ENCODE results near the gene DDX59.

DDX59 gene

DNA sequence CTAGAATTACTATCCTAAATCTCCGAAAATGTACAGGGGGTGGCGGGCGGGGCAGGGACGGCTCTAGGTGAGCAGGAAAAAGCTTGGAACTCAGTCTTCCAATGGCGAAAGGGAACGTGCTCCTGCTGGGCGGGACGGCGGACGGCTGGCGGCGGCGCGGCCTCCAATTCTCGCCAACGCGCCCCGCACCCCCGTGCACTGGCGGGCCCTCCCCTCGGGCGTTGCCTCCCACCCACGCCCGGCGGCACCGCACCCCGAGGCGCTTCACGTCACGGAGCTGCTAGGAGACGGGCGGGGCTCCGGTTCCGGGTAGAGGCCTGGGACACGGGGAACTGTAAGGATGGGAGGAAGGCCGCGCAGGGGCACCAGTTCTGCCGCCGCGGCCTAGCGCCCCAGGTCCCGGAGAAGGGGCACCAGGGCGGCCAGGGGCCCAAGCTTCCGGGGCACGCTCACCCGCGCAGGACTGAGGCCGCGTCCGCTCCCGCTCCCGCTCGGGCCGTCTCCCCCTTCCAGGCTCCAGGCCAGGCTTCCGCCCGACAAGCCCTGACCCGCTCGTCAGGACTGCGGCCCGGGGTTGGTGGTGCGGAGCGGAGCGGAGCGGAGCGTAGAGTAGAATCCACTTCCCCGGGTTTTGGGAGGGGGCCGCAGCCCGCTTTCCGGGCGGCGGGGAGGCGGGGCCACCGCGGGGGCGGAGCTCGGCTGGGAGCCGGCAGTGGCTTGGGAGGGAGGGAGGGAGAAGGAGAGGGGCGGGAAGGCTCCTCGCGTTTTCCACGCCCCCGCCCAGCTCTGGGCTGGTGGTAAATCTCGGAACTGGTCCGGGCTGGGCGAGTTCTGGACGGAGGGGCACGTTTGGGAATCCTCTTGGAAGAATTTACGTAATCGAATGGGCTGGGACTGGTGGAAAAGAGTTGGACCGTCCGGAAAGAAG lies at the start of gene DDX59:
Gene DDX59 (minus strand): TSS at position 594 of the 928 bp plus-strand sequence. CDS start 3,167 bp downstream, outside the sequence.
- H3K4me1 ChIP-seq (ENCODE audit: control insufficient read depth in 5 of 5, insufficient read depth in 5 of 5, low read length in 5 of 5) = peaks cover 0 to 29% (median 27%) of the 10 kb centered on the region in 5 donors
- peak within 1 kb of the TSS; percentile 95 for H3K27ac ChIP-seq (ENCODE audit: low read depth, low read length)
- no peaks in the 10 kb centered on the region for H3K27me3 ChIP-seq (ENCODE audit: control insufficient read depth in 5 of 5, insufficient read depth in 4 of 5, low read length in 5 of 5)
- H3K9me3 ChIP-seq (ENCODE audit: control insufficient read depth in 5 of 5, low read length in 5 of 5) = no peaks in the 10 kb centered on the region
- H3K36me3 ChIP-seq (ENCODE audit: control insufficient read depth in 5 of 5, insufficient read depth in 5 of 5, low read length in 5 of 5) = peaks cover 0 to 6% (median 2%) of the 10 kb centered on the region in 5 donors
- peak within 1 kb of the TSS; percentile 76 to 84 (median 77) for H3K4me3 ChIP-seq (ENCODE audit: low read depth in 1 of 5, low read length in 5 of 5)
- peak within 1 kb of the TSS; percentile 66 to 100 (median 96) for H3K9ac ChIP-seq (ENCODE audit: low read length in 5 of 5)

GRCh38 chr1:200714504-200715187 lies 44.9 kb upstream of the DDX59 start:
- H3K36me3 ChIP-seq (ENCODE audit: control insufficient read depth in 5 of 5, insufficient read depth in 5 of 5, low read length in 5 of 5) = no peaks in the 10 kb centered on the region

DNA sequence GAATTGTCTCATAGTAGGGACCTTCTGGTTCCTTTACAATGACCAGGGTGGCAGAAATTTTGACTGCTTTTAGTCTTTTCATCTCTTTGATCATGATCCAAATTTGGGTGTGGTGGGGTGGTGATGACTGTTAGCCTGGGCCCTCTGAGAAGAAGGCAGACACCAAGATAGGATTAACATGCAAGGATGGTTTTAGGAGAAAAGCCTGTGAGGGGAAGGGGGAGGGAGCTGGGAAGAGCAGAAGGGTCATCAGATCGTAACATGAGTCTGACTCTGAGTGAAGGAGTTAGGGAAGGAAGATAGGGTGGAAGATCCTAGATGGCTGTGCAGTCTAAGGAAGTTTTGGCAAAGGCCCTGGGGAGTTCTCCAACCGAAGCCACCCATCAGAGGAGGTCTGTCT lies 40.5 kb upstream of the DDX59 start:
- Histone ChIP-seq H3K36me3 (ENCODE audit: control insufficient read depth in 5 of 5, insufficient read depth in 5 of 5, low read length in 5 of 5) (no peaks in the 10 kb centered on the region), H3K9me3 (ENCODE audit: control insufficient read depth in 5 of 5, low read length in 5 of 5) (no peaks in the 10 kb centered on the region), H3K27me3 (ENCODE audit: control insufficient read depth in 5 of 5, insufficient read depth in 4 of 5, low read length in 5 of 5) (no peaks in the 10 kb centered on the region), H3K9ac (ENCODE audit: low read length in 5 of 5) (no peak overlapping the region), H3K4me1 (ENCODE audit: control insufficient read depth in 5 of 5, insufficient read depth in 5 of 5, low read length in 5 of 5) (no peaks in the 10 kb centered on the region), H3K27ac (ENCODE audit: low read depth, low read length) (no peak overlapping the region), H3K4me3 (ENCODE audit: low read depth in 1 of 5, low read length in 5 of 5) (no peak overlapping the region)

More at GRCh38 chr1:200714504-200715187, 44.9 kb upstream of the DDX59 start:
- Histone ChIP-seq H3K4me1 (ENCODE audit: control insufficient read depth in 5 of 5, insufficient read depth in 5 of 5, low read length in 5 of 5) (no peaks in the 10 kb centered on the region), H3K27me3 (ENCODE audit: control insufficient read depth in 5 of 5, insufficient read depth in 4 of 5, low read length in 5 of 5) (peaks cover 0 to 2% (median 0%) of the 10 kb centered on the region in 5 donors), H3K9me3 (ENCODE audit: control insufficient read depth in 5 of 5, low read length in 5 of 5) (no peaks in the 10 kb centered on the region), H3K9ac (ENCODE audit: low read length in 5 of 5) (no peak overlapping the region), H3K27ac (ENCODE audit: low read depth, low read length) (no peak overlapping the region), H3K4me3 (ENCODE audit: low read depth in 1 of 5, low read length in 5 of 5) (no peak overlapping the region)

GRCh38 chr1:200708769-200709168 lies 39.1 kb upstream of the DDX59 start:
- H3K4me3 ChIP-seq (ENCODE audit: low read depth in 1 of 5, low read length in 5 of 5) = no peak overlapping the region
- H3K36me3 ChIP-seq (ENCODE audit: control insufficient read depth in 5 of 5, insufficient read depth in 5 of 5, low read length in 5 of 5) = no peaks in the 10 kb centered on the region
- H3K27me3 ChIP-seq (ENCODE audit: control insufficient read depth in 5 of 5, insufficient read depth in 4 of 5, low read length in 5 of 5) = no peaks in the 10 kb centered on the region
- H3K9ac ChIP-seq (ENCODE audit: low read length in 5 of 5) = no peak overlapping the region
- no peaks in the 10 kb centered on the region for H3K4me1 ChIP-seq (ENCODE audit: control insufficient read depth in 5 of 5, insufficient read depth in 5 of 5, low read length in 5 of 5)
- no peaks in the 10 kb centered on the region for H3K9me3 ChIP-seq (ENCODE audit: control insufficient read depth in 5 of 5, low read length in 5 of 5)
- no peak overlapping the region for H3K27ac ChIP-seq (ENCODE audit: low read depth, low read length)

DNA sequence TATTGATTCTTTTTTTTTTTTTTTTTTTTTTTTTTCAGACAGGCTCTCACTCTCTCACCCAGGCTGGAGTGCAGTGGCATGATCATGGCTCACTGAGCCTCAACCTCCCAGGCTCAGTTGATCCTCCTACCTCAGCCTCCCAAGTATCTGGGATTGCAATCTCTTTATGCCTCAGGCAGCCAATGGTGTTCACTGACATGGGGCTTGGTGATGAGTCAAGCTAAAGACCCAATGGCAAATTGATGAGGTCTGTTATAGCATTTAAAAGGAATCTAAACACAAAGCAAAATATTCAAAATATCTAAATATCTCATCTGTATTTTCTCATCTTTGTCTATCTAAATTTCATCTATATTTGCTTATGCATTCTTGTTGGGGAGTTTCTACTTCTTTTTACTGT lies 38.5 kb upstream of the DDX59 start:
- Histone ChIP-seq H3K4me1 (ENCODE audit: control insufficient read depth in 5 of 5, insufficient read depth in 5 of 5, low read length in 5 of 5) (no peaks in the 10 kb centered on the region), H3K9me3 (ENCODE audit: control insufficient read depth in 5 of 5, low read length in 5 of 5) (no peaks in the 10 kb centered on the region), H3K4me3 (ENCODE audit: low read depth in 1 of 5, low read length in 5 of 5) (no peak overlapping the region), H3K36me3 (ENCODE audit: control insufficient read depth in 5 of 5, insufficient read depth in 5 of 5, low read length in 5 of 5) (no peaks in the 10 kb centered on the region), H3K27ac (ENCODE audit: low read depth, low read length) (no peak overlapping the region), H3K9ac (ENCODE audit: low read length in 5 of 5) (no peak overlapping the region), H3K27me3 (ENCODE audit: control insufficient read depth in 5 of 5, insufficient read depth in 4 of 5, low read length in 5 of 5) (no peaks in the 10 kb centered on the region)

DNA sequence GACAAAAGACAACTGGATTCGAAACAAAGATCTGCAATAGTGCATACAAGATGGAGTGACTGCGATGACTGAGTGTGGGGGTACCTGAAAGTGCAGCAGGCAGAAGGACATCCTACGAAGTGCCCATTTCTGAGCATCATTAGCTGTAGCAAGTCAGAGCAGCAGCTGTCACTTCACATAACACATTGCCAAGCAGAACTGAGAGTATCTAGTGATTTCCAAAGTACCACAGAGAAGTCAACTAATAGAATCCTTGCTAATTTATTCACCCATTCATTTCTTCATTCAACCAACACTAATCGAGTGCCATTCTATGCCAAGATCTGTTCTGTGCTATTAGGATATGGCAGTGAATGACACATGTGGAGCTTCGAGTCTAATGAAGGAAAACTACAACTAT lies 37.4 kb upstream of the DDX59 start:
- H3K27me3 ChIP-seq (ENCODE audit: control insufficient read depth in 5 of 5, insufficient read depth in 4 of 5, low read length in 5 of 5) = no peaks in the 10 kb centered on the region
- H3K4me1 ChIP-seq (ENCODE audit: control insufficient read depth in 5 of 5, insufficient read depth in 5 of 5, low read length in 5 of 5) = no peaks in the 10 kb centered on the region
- H3K4me3 ChIP-seq (ENCODE audit: low read depth in 1 of 5, low read length in 5 of 5) = no peak overlapping the region
- H3K9me3 ChIP-seq (ENCODE audit: control insufficient read depth in 5 of 5, low read length in 5 of 5) = no peaks in the 10 kb centered on the region
- no peak overlapping the region for H3K27ac ChIP-seq (ENCODE audit: low read depth, low read length)
- H3K9ac ChIP-seq (ENCODE audit: low read length in 5 of 5) = no peak overlapping the region
- no peaks in the 10 kb centered on the region for H3K36me3 ChIP-seq (ENCODE audit: control insufficient read depth in 5 of 5, insufficient read depth in 5 of 5, low read length in 5 of 5)

- Histone ChIP-seq H3K27me3 (ENCODE audit: control insufficient read depth in 5 of 5, insufficient read depth in 4 of 5, low read length in 5 of 5) (no peaks in the 10 kb centered on the region), H3K4me1 (ENCODE audit: control insufficient read depth in 5 of 5, insufficient read depth in 5 of 5, low read length in 5 of 5) (no peaks in the 10 kb centered on the region), H3K9me3 (ENCODE audit: control insufficient read depth in 5 of 5, low read length in 5 of 5) (no peaks in the 10 kb centered on the region), H3K4me3 (ENCODE audit: low read depth in 1 of 5, low read length in 5 of 5) (no peak overlapping the region), H3K9ac (ENCODE audit: low read length in 5 of 5) (no peak overlapping the region), H3K27ac (ENCODE audit: low read depth, low read length) (no peak overlapping the region), H3K36me3 (ENCODE audit: control insufficient read depth in 5 of 5, insufficient read depth in 5 of 5, low read length in 5 of 5) (no peaks in the 10 kb centered on the region)
Observed at GRCh38 chr1:200706111-200706814, 36.6 kb upstream of the DDX59 start.

GRCh38 chr1:200704986-200705500 lies 35.3 kb upstream of the DDX59 start:
- Histone ChIP-seq H3K27ac (ENCODE audit: low read depth, low read length) (no peak overlapping the region), H3K4me3 (ENCODE audit: low read depth in 1 of 5, low read length in 5 of 5) (no peak overlapping the region), H3K9me3 (ENCODE audit: control insufficient read depth in 5 of 5, low read length in 5 of 5) (no peaks in the 10 kb centered on the region), H3K4me1 (ENCODE audit: control insufficient read depth in 5 of 5, insufficient read depth in 5 of 5, low read length in 5 of 5) (no peaks in the 10 kb centered on the region), H3K9ac (ENCODE audit: low read length in 5 of 5) (no peak overlapping the region), H3K27me3 (ENCODE audit: control insufficient read depth in 5 of 5, insufficient read depth in 4 of 5, low read length in 5 of 5) (no peaks in the 10 kb centered on the region), H3K36me3 (ENCODE audit: control insufficient read depth in 5 of 5, insufficient read depth in 5 of 5, low read length in 5 of 5) (no peaks in the 10 kb centered on the region)

- H3K27me3 ChIP-seq (ENCODE audit: control insufficient read depth in 5 of 5, insufficient read depth in 4 of 5, low read length in 5 of 5) = no peaks in the 10 kb centered on the region
- H3K27ac ChIP-seq (ENCODE audit: low read depth, low read length) = no peak overlapping the region
- H3K4me3 ChIP-seq (ENCODE audit: low read depth in 1 of 5, low read length in 5 of 5) = no peak overlapping the region
- no peaks in the 10 kb centered on the region for H3K36me3 ChIP-seq (ENCODE audit: control insufficient read depth in 5 of 5, insufficient read depth in 5 of 5, low read length in 5 of 5)
- H3K4me1 ChIP-seq (ENCODE audit: control insufficient read depth in 5 of 5, insufficient read depth in 5 of 5, low read length in 5 of 5) = peaks cover 0 to under 1% (median 0%) of the 10 kb centered on the region in 5 donors
- H3K9ac ChIP-seq (ENCODE audit: low read length in 5 of 5) = no peak overlapping the region
- H3K9me3 ChIP-seq (ENCODE audit: control insufficient read depth in 5 of 5, low read length in 5 of 5) = no peaks in the 10 kb centered on the region
Observed at GRCh38 chr1:200699871-200700270, 30.2 kb upstream of the DDX59 start.
